Hematopoietic multipotent progenitor cell treated with erythropoietin and hydrocortisone succinate and interleukin-3 and kit ligand, for 17 days (in vitro differentiated cells): ENCODE data around the gene CYP2F1.
"Not testable (repeated sequence)": the region's sequence is repeated elsewhere in the genome, so short reads cannot be mapped to it uniquely, and the experiment has no call there.

Source experiments
- DNase-seq: peaks from one replicate; pipeline ENCODE4 v3.0.0-alpha.2; 2015; ENCODE audit warnings: low spot score

CYP2F1 gene

GRCh38 chr19:41114132-41114531, at the start of gene CYP2F1:
TSS of gene CYP2F1 (plus strand) at chr19:41114432. CDS start at chr19:41116189, 1,757 bp downstream.
- no peak for DNase-seq

- no peak for DNase-seq
Observed at GRCh38 chr19:41064974-41065569, 49.2 kb upstream of the CYP2F1 start.

GRCh38 chr19:41076286-41076685, 37.9 kb upstream of the CYP2F1 start:
- no peak for DNase-seq

GRCh38 chr19:41083516-41083915, 30.7 kb upstream of the CYP2F1 start:
- DNase-seq, result no peak

GRCh38 chr19:41085748-41086415, 28.4 kb upstream of the CYP2F1 start:
- DNase-seq, result no peak

GRCh38 chr19:41088151-41088550, 26.1 kb upstream of the CYP2F1 start, which contains the start of gene CYP2A13:
TSS of gene CYP2A13 (plus strand) at chr19:41088451. CDS start at chr19:41088472, 21 bp downstream.
- DNase-seq, result no peak

GRCh38 chr19:41089959-41090358, 24.3 kb upstream of the CYP2F1 start:
- DNase-seq, result no peak

GRCh38 chr19:41095703-41096102, 18.5 kb upstream of the CYP2F1 start:
- no peak for DNase-seq

- DNase-seq, result no peak
Observed at GRCh38 chr19:41096353-41096752, 17.9 kb upstream of the CYP2F1 start.

GRCh38 chr19:41097302-41097701, 16.9 kb upstream of the CYP2F1 start:
- DNase-seq, result no peak

- DNase-seq, result no peak
Observed at GRCh38 chr19:41098762-41099161, 15.5 kb upstream of the CYP2F1 start.

GRCh38 chr19:41102210-41102609, 12.0 kb upstream of the CYP2F1 start:
- not testable (repeated sequence) for DNase-seq

GRCh38 chr19:41106177-41106576, 8.1 kb upstream of the CYP2F1 start:
- DNase-seq, result no peak

- no peak for DNase-seq
Observed at GRCh38 chr19:41111296-41111695, 2.9 kb upstream of the CYP2F1 start.

- no peak for DNase-seq
Observed at GRCh38 chr19:41111750-41112295, 2.4 kb upstream of the CYP2F1 start.

- DNase-seq, result no peak
Observed at GRCh38 chr19:41112728-41113290, 1.4 kb upstream of the CYP2F1 start.

- DNase-seq, result no peak
Observed at GRCh38 chr19:41116261-41116660, 2.0 kb downstream of the CYP2F1 start.

- DNase-seq, result not testable (repeated sequence)
Observed at GRCh38 chr19:41120929-41121911, 7.0 kb downstream of the CYP2F1 start.

GRCh38 chr19:41122846-41123245, 8.6 kb downstream of the CYP2F1 start:
- not testable (repeated sequence) for DNase-seq

- DNase-seq, result no peak
Observed at GRCh38 chr19:41123716-41124294, 9.6 kb downstream of the CYP2F1 start.

GRCh38 chr19:41126765-41127203, 12.6 kb downstream of the CYP2F1 start:
- peak; percentile 53 for DNase-seq
